ENCODE data around the gene SNAPC5.
"Not testable (repeated sequence)": the region's sequence is repeated elsewhere in the genome, so short reads cannot be mapped to it uniquely, and the experiment has no call there.

The SNAPC5 gene

GRCh38 chr15:66503780-66504562, 6.4 kb upstream of the SNAPC5 start:
- DNase-seq (ENCODE audit: low read depth): peak; percentile 22
- H3K4me3 ChIP-seq (ENCODE audit: control insufficient read depth, low read depth, low read length): peak overlapping the region; percentile 88
- no peak for TF ChIP-seq CTCF (conservative IDR thresholded peaks at IDR 0.05; ENCODE audit: control insufficient read depth, insufficient read depth, low read depth, low read length)

- peak overlapping the region; percentile 88 for H3K4me3 ChIP-seq (ENCODE audit: control insufficient read depth, low read depth, low read length)
- DNase-seq (ENCODE audit: low read depth): peak; percentile 54
Measured at GRCh38 chr15:66503041-66503648, 5.6 kb upstream of the SNAPC5 start.

- peak overlapping the region; percentile 88 for H3K4me3 ChIP-seq (ENCODE audit: control insufficient read depth, low read depth, low read length)
- no peak for TF ChIP-seq CTCF (conservative IDR thresholded peaks at IDR 0.05; ENCODE audit: control insufficient read depth, insufficient read depth, low read depth, low read length)
Measured at GRCh38 chr15:66502491-66502890, 4.9 kb upstream of the SNAPC5 start.

GRCh38 chr15:66500346-66500745, 2.8 kb upstream of the SNAPC5 start:
- H3K4me3 ChIP-seq (ENCODE audit: control insufficient read depth, low read depth, low read length); DNase-seq (ENCODE audit: low read depth): not testable (repeated sequence)

More at GRCh38 chr15:66502491-66502890, 4.9 kb upstream of the SNAPC5 start:
- no peak for DNase-seq (ENCODE audit: low read depth)

- DNase-seq (ENCODE audit: low read depth): peak; percentile 59
- H3K4me3 ChIP-seq (ENCODE audit: control insufficient read depth, low read depth, low read length): no peak overlapping the region
- peak; percentile 39 for TF ChIP-seq CTCF (conservative IDR thresholded peaks at IDR 0.05; ENCODE audit: control insufficient read depth, insufficient read depth, low read depth, low read length)
Measured at GRCh38 chr15:66498501-66499386, 1.2 kb upstream of the SNAPC5 start.

- H3K4me3 ChIP-seq (ENCODE audit: control insufficient read depth, low read depth, low read length): peak overlapping the region; percentile 94
- no peak for TF ChIP-seq CTCF (conservative IDR thresholded peaks at IDR 0.05; ENCODE audit: control insufficient read depth, insufficient read depth, low read depth, low read length)
- DNase-seq (ENCODE audit: low read depth): no peak
Measured at GRCh38 chr15:66496951-66497501, 536 bp downstream of the SNAPC5 start.

GRCh38 chr15:66494262-66494661, 3.3 kb downstream of the SNAPC5 start:
- DNase-seq (ENCODE audit: low read depth): no peak
- no peak for TF ChIP-seq CTCF (conservative IDR thresholded peaks at IDR 0.05; ENCODE audit: control insufficient read depth, insufficient read depth, low read depth, low read length)
- H3K4me3 ChIP-seq (ENCODE audit: control insufficient read depth, low read depth, low read length): no peak overlapping the region
